Coronary artery (tissue), 2 donors: Measurements from ENCODE around the gene CDH1.
"Not testable (repeated sequence)": the region's sequence is repeated elsewhere in the genome, so short reads cannot be mapped to it uniquely, and the experiment has no call there.

Experiments
- DNase-seq: peaks from one replicate; pipeline ENCODE4 v3.0.0-alpha.2; 2017; ENCODE audit warnings: low spot score
- H3K27ac ChIP-seq, 2 donors: fragments of 200-600 bp; sonication (generic); one replicate each; pipeline ENCODE4 v1.5.1; 2016 to 2019
- H3K4me3 ChIP-seq: fragments of 200-600 bp; sonication (generic); 2 replicates; pipeline ENCODE4 v1.5.1; 2016; ENCODE audit warnings: mild to moderate bottlenecking, moderate library complexity
- TF ChIP-seq, protein P1 (sequence below): fragments of 200-600 bp; sonication (generic); IDR thresholded peaks from one replicate; pipeline ENCODE4 v1.5.1; 2019; ENCODE audit warnings: antibody characterized with exemption

Gene CDH1

DNA sequence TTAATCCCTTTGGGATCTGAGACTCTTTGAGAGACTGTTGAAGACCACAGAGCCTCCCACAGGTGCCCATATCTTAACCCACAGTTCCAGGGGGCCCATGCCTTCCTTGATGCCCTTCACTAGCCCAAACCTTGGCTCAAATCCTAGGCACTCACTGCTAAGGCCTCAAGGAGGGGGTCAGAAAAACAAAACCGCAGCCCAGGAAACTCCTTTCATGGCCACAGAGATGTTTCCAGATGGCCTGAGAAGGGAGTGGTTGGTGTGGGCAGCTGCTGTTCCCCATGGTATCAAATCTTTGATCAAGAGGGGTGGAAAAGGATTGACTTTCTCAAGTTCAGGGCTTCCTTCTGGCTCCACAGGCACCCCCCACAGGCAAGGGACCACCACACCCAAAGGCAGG, 44.7 kb downstream of the CDH1 start:
- no peak for DNase-seq
- no peak overlapping the region for H3K4me3 ChIP-seq
- TF ChIP-seq, protein P1, sequence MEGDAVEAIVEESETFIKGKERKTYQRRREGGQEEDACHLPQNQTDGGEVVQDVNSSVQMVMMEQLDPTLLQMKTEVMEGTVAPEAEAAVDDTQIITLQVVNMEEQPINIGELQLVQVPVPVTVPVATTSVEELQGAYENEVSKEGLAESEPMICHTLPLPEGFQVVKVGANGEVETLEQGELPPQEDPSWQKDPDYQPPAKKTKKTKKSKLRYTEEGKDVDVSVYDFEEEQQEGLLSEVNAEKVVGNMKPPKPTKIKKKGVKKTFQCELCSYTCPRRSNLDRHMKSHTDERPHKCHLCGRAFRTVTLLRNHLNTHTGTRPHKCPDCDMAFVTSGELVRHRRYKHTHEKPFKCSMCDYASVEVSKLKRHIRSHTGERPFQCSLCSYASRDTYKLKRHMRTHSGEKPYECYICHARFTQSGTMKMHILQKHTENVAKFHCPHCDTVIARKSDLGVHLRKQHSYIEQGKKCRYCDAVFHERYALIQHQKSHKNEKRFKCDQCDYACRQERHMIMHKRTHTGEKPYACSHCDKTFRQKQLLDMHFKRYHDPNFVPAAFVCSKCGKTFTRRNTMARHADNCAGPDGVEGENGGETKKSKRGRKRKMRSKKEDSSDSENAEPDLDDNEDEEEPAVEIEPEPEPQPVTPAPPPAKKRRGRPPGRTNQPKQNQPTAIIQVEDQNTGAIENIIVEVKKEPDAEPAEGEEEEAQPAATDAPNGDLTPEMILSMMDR, result no peak
- H3K27ac ChIP-seq, result no peak overlapping the region

DNA sequence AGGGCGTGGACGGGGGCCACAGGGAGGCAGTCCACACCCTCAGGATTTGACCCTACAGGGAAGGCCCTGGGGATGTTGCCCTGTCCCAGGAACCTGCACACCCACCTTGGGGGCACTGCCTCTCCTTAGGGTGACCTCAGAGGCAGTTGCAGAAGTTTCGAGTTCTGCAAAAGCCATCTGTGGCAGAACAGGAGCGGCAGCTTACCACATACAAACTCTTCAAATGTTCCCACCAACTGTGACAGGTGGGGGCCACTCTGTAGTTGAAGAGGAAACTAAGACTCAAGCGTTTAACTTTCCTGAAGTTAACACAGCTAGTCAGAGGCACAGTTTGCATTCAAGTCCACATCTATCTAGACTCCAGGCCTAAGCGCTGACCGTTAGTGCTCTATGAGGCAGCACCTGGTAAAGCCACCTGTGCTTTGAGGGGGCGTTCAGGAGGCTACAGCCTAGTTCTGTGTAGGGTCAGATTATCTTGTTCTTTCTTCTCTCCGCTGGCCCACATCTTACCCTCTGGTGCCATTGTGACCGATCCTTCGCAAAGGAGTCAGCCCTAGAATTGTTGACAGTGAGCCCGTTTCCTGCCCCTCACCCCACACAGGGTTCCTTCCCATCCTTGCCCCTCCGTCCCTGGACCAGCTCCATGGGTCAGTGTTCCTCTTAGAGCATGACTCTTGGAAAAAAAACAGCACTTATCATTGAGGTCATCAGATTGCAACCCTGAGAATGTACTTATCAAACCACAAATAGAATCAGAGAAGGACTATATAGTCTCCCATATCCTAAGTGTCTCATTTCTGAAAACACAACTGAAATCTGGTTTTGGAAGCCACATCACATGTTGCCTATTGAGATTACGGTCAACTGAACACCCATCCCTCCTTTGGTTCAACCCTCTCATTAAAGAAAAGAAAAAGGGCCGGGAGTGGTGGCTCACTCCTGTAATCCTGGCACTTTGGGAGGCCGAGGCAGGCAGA, 45.4 kb downstream of the CDH1 start:
- TF ChIP-seq, protein P1, result no peak
- H3K4me3 ChIP-seq, result no peak overlapping the region
- no peak for DNase-seq
- no peak overlapping the region for H3K27ac ChIP-seq

DNA sequence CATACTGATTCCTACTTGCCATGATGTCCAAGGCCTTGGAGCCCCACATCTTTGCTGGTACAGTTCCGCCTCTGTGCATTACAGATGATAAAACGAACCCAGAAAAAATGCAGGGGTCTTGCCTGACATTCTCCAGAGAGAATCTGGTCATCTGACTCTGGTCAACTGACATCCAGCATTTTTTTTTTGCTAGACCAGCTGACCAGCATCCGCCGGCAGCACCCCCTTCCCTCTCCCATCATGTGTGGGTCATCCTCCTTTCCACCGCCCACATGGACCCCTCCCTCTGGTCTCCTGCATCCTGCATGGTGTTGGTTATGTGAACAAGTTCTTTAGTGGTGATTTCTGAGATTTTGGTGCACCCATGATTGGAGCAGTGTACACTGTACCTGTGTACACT, 47.1 kb downstream of the CDH1 start:
- TF ChIP-seq, protein P1, result no peak
- no peak for DNase-seq
- H3K27ac ChIP-seq, result no peak overlapping the region
- H3K4me3 ChIP-seq, result no peak overlapping the region

DNA sequence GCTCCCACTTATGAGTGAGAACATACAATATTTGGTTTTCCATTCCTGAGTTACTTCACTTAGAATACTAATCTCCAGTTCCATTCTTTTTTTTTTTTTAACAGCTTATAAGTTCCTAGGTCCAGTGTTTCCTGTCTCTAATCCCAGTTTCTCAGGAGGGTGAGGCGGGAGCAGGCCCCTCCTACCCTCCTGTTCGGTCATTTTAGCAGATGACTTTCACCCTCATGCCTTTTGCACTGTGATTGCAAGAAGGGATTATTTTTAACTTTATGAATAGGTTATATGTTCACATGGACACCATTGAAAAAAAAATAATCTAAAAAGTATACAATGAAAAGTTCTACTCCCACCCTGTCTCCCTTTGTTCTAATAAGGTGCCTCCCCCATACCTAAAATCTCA, 47.6 kb downstream of the CDH1 start:
- TF ChIP-seq, protein P1, result no peak
- Histone ChIP-seq H3K4me3 (no peak overlapping the region), H3K27ac (no peak overlapping the region)
- DNase-seq, result no peak

DNA sequence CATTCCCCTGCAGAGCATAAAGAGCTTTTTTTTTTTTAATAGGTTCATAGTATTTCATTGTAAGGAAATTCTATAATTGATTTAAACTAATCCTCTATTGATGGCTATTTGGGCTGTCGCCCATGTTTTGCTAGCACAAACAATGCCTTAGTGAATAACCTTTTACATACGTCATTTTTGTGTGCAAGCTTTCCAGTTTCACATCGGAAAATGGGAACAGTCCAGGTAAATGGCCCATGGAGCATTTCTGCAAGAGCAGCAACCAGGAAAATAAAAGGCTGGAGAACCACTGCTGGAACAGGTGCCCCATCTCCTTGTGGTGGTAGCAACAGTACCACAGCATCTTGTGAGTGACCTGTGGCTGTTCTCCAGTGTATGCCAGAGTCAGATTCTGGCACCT, 48.6 kb downstream of the CDH1 start:
- Histone ChIP-seq H3K4me3 (no peak overlapping the region), H3K27ac (no peak overlapping the region)
- no peak for DNase-seq
- TF ChIP-seq, protein P1, result no peak

DNA sequence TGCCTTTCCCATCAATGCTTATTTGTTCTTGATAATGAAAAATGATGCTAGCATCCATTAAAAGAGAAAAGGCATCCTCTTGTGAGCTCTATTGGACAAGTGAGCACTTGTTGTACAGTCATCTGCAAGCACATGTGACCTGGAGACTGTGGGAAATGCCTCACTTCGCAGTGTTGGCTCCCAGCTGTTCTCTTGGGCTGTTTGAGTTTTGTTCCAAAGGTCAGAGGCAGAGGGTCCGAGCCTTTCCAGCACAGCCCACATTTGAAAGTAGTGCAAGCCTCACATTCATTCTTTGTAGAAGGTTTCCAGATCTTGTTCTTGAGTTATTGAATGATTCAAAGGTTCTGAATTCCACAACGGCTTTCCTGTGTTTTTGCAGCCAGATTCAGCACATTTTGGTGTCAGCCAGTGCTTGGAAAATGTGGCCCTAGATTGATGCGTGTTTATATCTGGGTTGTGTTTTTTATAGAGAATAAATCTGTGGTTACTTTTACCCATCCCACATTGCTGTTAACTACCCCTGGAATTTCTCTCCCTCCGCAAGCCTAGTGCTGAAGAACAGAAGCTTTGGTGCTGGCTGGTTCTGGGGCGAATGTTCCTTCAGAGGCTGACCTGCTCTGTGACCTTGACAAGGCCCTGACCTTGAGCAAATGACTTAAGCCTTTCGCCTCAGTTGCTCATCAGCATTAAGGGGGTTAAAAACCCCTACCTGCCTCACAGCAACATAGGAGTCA, 49.8 kb downstream of the CDH1 start:
- no peak for DNase-seq
- TF ChIP-seq, protein P1, result no peak
- H3K27ac ChIP-seq, result no peak overlapping the region
- H3K4me3 ChIP-seq, result no peak overlapping the region

DNA sequence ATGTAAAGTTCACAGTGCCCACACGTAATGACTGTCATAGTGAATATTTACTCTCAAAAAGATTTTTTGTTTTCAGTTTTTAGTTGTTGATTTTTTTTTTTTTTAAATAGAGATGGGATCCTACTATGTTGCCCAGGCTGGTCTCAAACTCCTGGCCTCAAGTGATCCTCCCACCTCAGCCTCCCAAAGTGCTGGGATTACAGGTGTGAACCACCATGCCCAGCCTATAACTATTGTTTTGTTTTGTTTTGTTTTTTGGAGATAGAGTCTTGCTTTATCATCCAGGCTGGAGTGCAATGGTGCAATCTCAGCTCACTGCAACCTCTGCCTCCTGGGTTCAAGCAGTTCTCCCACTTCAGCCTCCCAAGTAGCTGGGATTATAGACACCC, 50.3 kb downstream of the CDH1 start:
- not testable (repeated sequence) for H3K27ac ChIP-seq, DNase-seq, H3K4me3 ChIP-seq
